Activated CD4-positive, alpha-beta T cell treated with anti-CD3 and anti-CD28 coated beads, Interleukin-2, amount 10 ng/mL, durations not matched to agents 24 days and 14 days (primary cell): ENCODE measurements around the gene GPR152. TPM values are rescaled to one million over a fixed set of nuclear protein-coding genes. Genes with fewer than 3 reads are reported as not detected.

Source experiments
- DNase-seq: peaks from one replicate; pipeline ENCODE4 v3.0.0; 2022
- H3K27ac Mint-ChIP-seq: one replicate; pipeline ENCODE4 v1.8.0; 2022; ENCODE audit warnings: mild to moderate bottlenecking, mixed read lengths
- H3K27me3 Mint-ChIP-seq: one replicate; pipeline ENCODE4 v1.8.0; 2022; ENCODE audit warnings: mixed read lengths
- H3K36me3 Mint-ChIP-seq: one replicate; pipeline ENCODE4 v1.8.0; 2022; ENCODE audit warnings: low read depth, mild to moderate bottlenecking, mixed read lengths
- H3K4me1 Mint-ChIP-seq: one replicate; pipeline ENCODE4 v1.8.0; 2021; ENCODE audit warnings: mixed read lengths
- H3K4me3 Mint-ChIP-seq: one replicate; pipeline ENCODE4 v1.8.0; 2022; ENCODE audit warnings: mild to moderate bottlenecking, moderate library complexity, mixed read lengths
- H3K9me3 Mint-ChIP-seq: one replicate; pipeline ENCODE4 v1.8.0; 2021; ENCODE audit warnings: mixed read lengths
- intact Hi-C: fragments of 100-400 bp; cut with micrococcal nuclease; formaldehyde crosslinking; loops from one replicate; pipeline ENCODE4 v1.15.1; 2023
- total RNA-seq: library from RNA; stranded (reverse); gene quantifications from 2 replicates; pipeline ENCODE4 v1.2.3, GENCODE V29; 2022

Gene GPR152
- total RNA-seq: not detected in 2 replicates

- DNase-seq: no peak
- intact Hi-C loops: no loop called here
- peaks cover 11% of the 10 kb centered on the region for H3K4me1 Mint-ChIP-seq
- H3K36me3 Mint-ChIP-seq: no peaks in the 10 kb centered on the region
- no peak within 1 kb of the TSS for H3K4me3 Mint-ChIP-seq
- H3K27ac Mint-ChIP-seq: no peak within 1 kb of the TSS
- no peaks in the 10 kb centered on the region for H3K9me3 Mint-ChIP-seq
- peaks cover 3% of the 10 kb centered on the region for H3K27me3 Mint-ChIP-seq
These were observed at the start of gene GPR152 for GRCh38 chr11:67452141-67452952. Gene GPR152 (minus strand): TSS chr11:67452729. CDS start chr11:67452724, 5 bp downstream.

GRCh38 chr11:67501854-67502253, 49.3 kb upstream of the GPR152 start:
- Mint-ChIP-seq H3K27me3 (no peaks in the 10 kb centered on the region), H3K4me3 (no peak overlapping the region), H3K27ac (no peak overlapping the region), H3K9me3 (peaks cover 3% of the 10 kb centered on the region), H3K36me3 (peaks cover 47% of the 10 kb centered on the region), H3K4me1 (peaks cover 35% of the 10 kb centered on the region)
- no peak for DNase-seq
- intact Hi-C loops: no loop called here

GRCh38 chr11:67500831-67501715, 48.5 kb upstream of the GPR152 start:
- Mint-ChIP-seq H3K27me3 (no peaks in the 10 kb centered on the region), H3K4me3 (peak overlapping the region; percentile 2), H3K36me3 (peaks cover 49% of the 10 kb centered on the region), H3K9me3 (peaks cover 3% of the 10 kb centered on the region), H3K4me1 (peaks cover 29% of the 10 kb centered on the region), H3K27ac (peak overlapping the region; percentile 13)
- no peak for DNase-seq
- intact Hi-C loops: no loop called here

GRCh38 chr11:67500484-67500821, 47.9 kb upstream of the GPR152 start:
- intact Hi-C loops: no loop called here
- no peak overlapping the region for H3K27ac Mint-ChIP-seq
- H3K9me3 Mint-ChIP-seq: peaks cover 3% of the 10 kb centered on the region
- no peak for DNase-seq
- no peaks in the 10 kb centered on the region for H3K27me3 Mint-ChIP-seq
- peaks cover 23% of the 10 kb centered on the region for H3K4me1 Mint-ChIP-seq
- peaks cover 52% of the 10 kb centered on the region for H3K36me3 Mint-ChIP-seq
- no peak overlapping the region for H3K4me3 Mint-ChIP-seq

- peaks cover 3% of the 10 kb centered on the region for H3K9me3 Mint-ChIP-seq
- intact Hi-C loops: no loop called here
- H3K4me1 Mint-ChIP-seq: peaks cover 22% of the 10 kb centered on the region
- H3K36me3 Mint-ChIP-seq: peaks cover 51% of the 10 kb centered on the region
- H3K4me3 Mint-ChIP-seq: no peak overlapping the region
- no peaks in the 10 kb centered on the region for H3K27me3 Mint-ChIP-seq
- no peak overlapping the region for H3K27ac Mint-ChIP-seq
- no peak for DNase-seq
These were observed 47.4 kb upstream of the GPR152 start for GRCh38 chr11:67499808-67500483.

- peaks cover 21% of the 10 kb centered on the region for H3K4me1 Mint-ChIP-seq
- intact Hi-C loops: no loop called here
- no peaks in the 10 kb centered on the region for H3K27me3 Mint-ChIP-seq
- no peak overlapping the region for H3K27ac Mint-ChIP-seq
- no peak for DNase-seq
- H3K36me3 Mint-ChIP-seq: peaks cover 52% of the 10 kb centered on the region
- no peak overlapping the region for H3K4me3 Mint-ChIP-seq
- peaks cover 3% of the 10 kb centered on the region for H3K9me3 Mint-ChIP-seq
These were observed 46.0 kb upstream of the GPR152 start for GRCh38 chr11:67498544-67498972.

- no peak for DNase-seq
- Mint-ChIP-seq H3K27me3 (no peaks in the 10 kb centered on the region), H3K27ac (no peak overlapping the region), H3K36me3 (peaks cover 49% of the 10 kb centered on the region), H3K9me3 (peaks cover 3% of the 10 kb centered on the region), H3K4me3 (no peak overlapping the region), H3K4me1 (peaks cover 16% of the 10 kb centered on the region)
- intact Hi-C loops: no loop called here
These were observed 45.2 kb upstream of the GPR152 start for GRCh38 chr11:67497656-67498291.

GRCh38 chr11:67496113-67496512, 43.6 kb upstream of the GPR152 start:
- no peak overlapping the region for H3K27ac Mint-ChIP-seq
- peaks cover 52% of the 10 kb centered on the region for H3K36me3 Mint-ChIP-seq

GRCh38 chr11:67495234-67496005, 42.9 kb upstream of the GPR152 start:
- intact Hi-C loops: no loop called here
- H3K27me3 Mint-ChIP-seq: no peaks in the 10 kb centered on the region
- H3K4me1 Mint-ChIP-seq: peaks cover 4% of the 10 kb centered on the region
- peaks cover 3% of the 10 kb centered on the region for H3K9me3 Mint-ChIP-seq
- peaks cover 49% of the 10 kb centered on the region for H3K36me3 Mint-ChIP-seq
- H3K4me3 Mint-ChIP-seq: no peak overlapping the region
- no peak overlapping the region for H3K27ac Mint-ChIP-seq
- DNase-seq: no peak

More at GRCh38 chr11:67496113-67496512, 43.6 kb upstream of the GPR152 start:
- Mint-ChIP-seq H3K27me3 (no peaks in the 10 kb centered on the region), H3K4me3 (no peak overlapping the region), H3K9me3 (peaks cover 3% of the 10 kb centered on the region), H3K4me1 (peaks cover 11% of the 10 kb centered on the region)
- no peak for DNase-seq
- intact Hi-C loops: no loop called here

- DNase-seq: no peak
- peaks cover 2% of the 10 kb centered on the region for H3K9me3 Mint-ChIP-seq
- peaks cover 7% of the 10 kb centered on the region for H3K4me1 Mint-ChIP-seq
- H3K4me3 Mint-ChIP-seq: no peak overlapping the region
- peaks cover 52% of the 10 kb centered on the region for H3K36me3 Mint-ChIP-seq
- H3K27ac Mint-ChIP-seq: no peak overlapping the region
- no peaks in the 10 kb centered on the region for H3K27me3 Mint-ChIP-seq
- intact Hi-C loops: no loop called here
These were observed 42.1 kb upstream of the GPR152 start for GRCh38 chr11:67494371-67495233.

- H3K4me1 Mint-ChIP-seq: peaks cover 8% of the 10 kb centered on the region
- H3K36me3 Mint-ChIP-seq: peaks cover 50% of the 10 kb centered on the region
- no peak for DNase-seq
- no peak overlapping the region for H3K27ac Mint-ChIP-seq
- H3K27me3 Mint-ChIP-seq: no peaks in the 10 kb centered on the region
- intact Hi-C loops: no loop called here
- no peaks in the 10 kb centered on the region for H3K9me3 Mint-ChIP-seq
- no peak overlapping the region for H3K4me3 Mint-ChIP-seq
These were observed 41.2 kb upstream of the GPR152 start for GRCh38 chr11:67493548-67494370.
